Spinal cord (tissue), 10 donors: ENCODE measurements around the gene SLC46A1. TPM values are rescaled to one million over a fixed set of nuclear protein-coding genes. Genes with fewer than 3 reads are reported as not detected.

Source experiments
- DNase-seq, 6 donors: peaks; one replicate each; pipeline versions ENCODE4 v3.0.0 to v3.0.0-alpha.2; 2013 to 2015; ENCODE audit warnings: low spot score in 6 of 6, low read depth in 4 of 6
- H3K27ac ChIP-seq: one replicate; pipeline ENCODE4 v1.5.1; 2013; ENCODE audit warnings: low read depth, low read length, control low read depth
- H3K27me3 ChIP-seq: one replicate; pipeline ENCODE4 v1.6.1; 2013; ENCODE audit warnings: low read length; ENCODE audit not compliant: control insufficient read depth, insufficient read depth
- H3K36me3 ChIP-seq: one replicate; pipeline ENCODE4 v1.6.1; 2013; ENCODE audit warnings: low read length; ENCODE audit not compliant: control insufficient read depth, insufficient read depth
- H3K4me1 ChIP-seq: one replicate; pipeline ENCODE4 v1.6.1; 2013; ENCODE audit warnings: low read length; ENCODE audit not compliant: control insufficient read depth, insufficient read depth
- H3K4me3 ChIP-seq: one replicate; pipeline ENCODE4 v1.5.1; 2013; ENCODE audit warnings: low read depth, low read length, control low read depth
- H3K9me3 ChIP-seq: one replicate; pipeline ENCODE4 v1.6.1; 2013; ENCODE audit warnings: low read length; ENCODE audit not compliant: control insufficient read depth, insufficient read depth
- WGBS: methylation state at CpG from one replicate; pipeline ENCODE4 v1.1.5; 2013; ENCODE audit warnings: missing lambda C conversion rate; ENCODE audit not compliant: insufficient coverage; 5-methylcytosine and 5-hydroxymethylcytosine counted together
- polyA plus RNA-seq, 2 donors: library from polyadenylated mRNA; unstranded; fragments of 120-200 nt; gene quantifications; one replicate each; pipeline ENCODE4 v1.2.1, GENCODE V29; 2013; ENCODE audit not compliant: insufficient read length in 2 of 2
- total RNA-seq, 2 donors: library from RNA; depleted of rRNA in 1 of 2; stranded (reverse); fragments of 120-200 nt in 1 of 2; fragments of >200 nt in 1 of 2; gene quantifications; one replicate each; pipeline versions ENCODE4 v1.2.3 to v1.2.4, GENCODE V29; 2013 to 2014
- donor health status: healthy.

SLC46A1 gene
- total and polyA plus RNA-seq, 4 donors: 10.2 to 32.5 (median 22.0) TPM

DNA sequence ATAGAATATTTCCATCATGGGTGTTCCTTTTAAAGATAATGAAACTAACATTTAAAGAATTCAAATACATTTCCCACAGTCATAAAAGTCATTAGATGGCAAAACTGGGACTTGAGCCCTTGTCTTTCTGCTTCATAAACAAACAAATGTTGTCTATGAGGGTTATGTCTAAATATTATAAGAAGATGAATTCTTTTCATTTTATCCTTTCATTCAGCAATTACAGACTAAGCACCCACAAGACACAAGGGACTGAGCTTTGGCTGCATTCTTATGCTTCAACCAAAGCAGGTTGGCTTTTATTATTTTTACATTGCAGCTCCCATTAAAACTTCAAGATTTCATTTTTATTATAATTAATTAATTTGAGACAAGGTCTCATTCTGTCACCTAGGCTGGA lies 19.6 kb downstream of the SLC46A1 start:
- Histone ChIP-seq H3K9me3 (no peaks in the 10 kb centered on the region), H3K36me3 (peaks cover 59% of the 10 kb centered on the region), H3K27ac (no peak overlapping the region), H3K27me3 (no peaks in the 10 kb centered on the region), H3K4me1 (peaks cover 16% of the 10 kb centered on the region), H3K4me3 (no peak overlapping the region)
- DNase-seq: peak in 1 of 6 donors; percentile 65

- H3K4me3 ChIP-seq: no peak overlapping the region
- H3K27me3 ChIP-seq: no peaks in the 10 kb centered on the region
- peaks cover 23% of the 10 kb centered on the region for H3K4me1 ChIP-seq
- H3K9me3 ChIP-seq: no peaks in the 10 kb centered on the region
- H3K27ac ChIP-seq: no peak overlapping the region
- no peak for DNase-seq
- 92% methylated on average over 2 of the region's 8 CpGs for WGBS
- H3K36me3 ChIP-seq: peaks cover 54% of the 10 kb centered on the region
Observed at GRCh38 chr17:28385406-28385805, 20.6 kb downstream of the SLC46A1 start.

DNA sequence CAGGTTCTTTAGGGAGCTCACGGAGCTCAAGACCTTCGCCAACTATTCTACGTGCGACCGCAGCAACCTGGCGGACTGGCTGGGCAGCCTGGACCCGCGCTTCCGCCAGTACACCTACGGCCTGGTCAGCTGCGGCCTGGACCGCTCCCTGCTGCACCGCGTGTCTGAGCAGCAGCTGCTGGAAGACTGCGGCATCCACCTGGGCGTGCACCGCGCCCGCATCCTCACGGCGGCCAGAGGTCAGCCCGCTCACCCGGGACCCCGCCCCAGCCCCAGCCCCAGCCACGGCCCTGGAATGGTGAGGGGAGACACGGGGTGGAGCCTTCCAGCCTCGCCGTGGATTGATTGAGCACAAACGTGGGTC lies 21.0 kb downstream of the SLC46A1 start:
- Histone ChIP-seq H3K36me3 (peaks cover 54% of the 10 kb centered on the region), H3K27ac (no peak overlapping the region), H3K27me3 (no peaks in the 10 kb centered on the region), H3K4me3 (peak overlapping the region; percentile 20), H3K4me1 (peaks cover 23% of the 10 kb centered on the region), H3K9me3 (no peaks in the 10 kb centered on the region)
- 49% methylated on average over 29 of the region's 29 CpGs for WGBS
- DNase-seq: no peak

GRCh38 chr17:28384281-28385036 lies 21.6 kb downstream of the SLC46A1 start:
- Histone ChIP-seq H3K27me3 (no peaks in the 10 kb centered on the region), H3K9me3 (no peaks in the 10 kb centered on the region), H3K4me1 (peaks cover 23% of the 10 kb centered on the region), H3K36me3 (peaks cover 49% of the 10 kb centered on the region), H3K27ac (no peak overlapping the region), H3K4me3 (peak overlapping the region; percentile 20)
- DNase-seq: no peak
- 37% methylated on average over 56 of the region's 56 CpGs for WGBS

DNA sequence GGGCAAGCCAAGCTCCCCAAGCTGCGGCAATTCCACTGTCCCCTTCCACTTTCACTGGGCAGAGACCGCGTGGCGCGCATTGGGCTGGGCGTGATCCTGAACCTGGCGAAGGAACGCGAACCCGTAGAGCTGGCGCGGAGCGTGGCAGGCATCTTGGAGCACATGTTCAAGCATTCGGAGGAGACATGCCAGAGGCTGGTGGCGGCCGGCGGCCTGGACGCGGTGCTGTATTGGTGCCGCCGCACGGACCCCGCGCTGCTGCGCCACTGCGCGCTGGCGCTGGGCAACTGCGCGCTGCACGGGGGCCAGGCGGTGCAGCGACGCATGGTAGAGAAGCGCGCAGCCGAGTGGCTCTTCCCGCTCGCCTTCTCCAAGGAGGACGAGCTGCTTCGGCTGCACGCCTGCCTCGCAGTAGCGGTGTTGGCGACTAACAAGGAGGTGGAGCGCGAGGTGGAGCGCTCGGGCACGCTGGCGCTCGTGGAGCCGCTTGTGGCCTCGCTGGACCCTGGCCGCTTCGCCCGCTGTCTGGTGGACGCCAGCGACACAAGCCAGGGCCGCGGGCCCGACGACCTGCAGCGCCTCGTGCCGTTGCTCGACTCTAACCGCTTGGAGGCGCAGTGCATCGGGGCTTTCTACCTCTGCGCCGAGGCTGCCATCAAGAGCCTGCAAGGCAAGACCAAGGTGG lies 24.7 kb downstream of the SLC46A1 start:
- H3K27me3 ChIP-seq: no peaks in the 10 kb centered on the region
- no peak overlapping the region for H3K27ac ChIP-seq
- peaks cover 29% of the 10 kb centered on the region for H3K36me3 ChIP-seq
- no peak overlapping the region for H3K4me3 ChIP-seq
- peak in 2 of 6 donors; percentile 63 to 81 for DNase-seq
- peaks cover 23% of the 10 kb centered on the region for H3K4me1 ChIP-seq
- H3K9me3 ChIP-seq: no peaks in the 10 kb centered on the region
- WGBS: 10% methylated on average over 72 of the region's 72 CpGs

DNA sequence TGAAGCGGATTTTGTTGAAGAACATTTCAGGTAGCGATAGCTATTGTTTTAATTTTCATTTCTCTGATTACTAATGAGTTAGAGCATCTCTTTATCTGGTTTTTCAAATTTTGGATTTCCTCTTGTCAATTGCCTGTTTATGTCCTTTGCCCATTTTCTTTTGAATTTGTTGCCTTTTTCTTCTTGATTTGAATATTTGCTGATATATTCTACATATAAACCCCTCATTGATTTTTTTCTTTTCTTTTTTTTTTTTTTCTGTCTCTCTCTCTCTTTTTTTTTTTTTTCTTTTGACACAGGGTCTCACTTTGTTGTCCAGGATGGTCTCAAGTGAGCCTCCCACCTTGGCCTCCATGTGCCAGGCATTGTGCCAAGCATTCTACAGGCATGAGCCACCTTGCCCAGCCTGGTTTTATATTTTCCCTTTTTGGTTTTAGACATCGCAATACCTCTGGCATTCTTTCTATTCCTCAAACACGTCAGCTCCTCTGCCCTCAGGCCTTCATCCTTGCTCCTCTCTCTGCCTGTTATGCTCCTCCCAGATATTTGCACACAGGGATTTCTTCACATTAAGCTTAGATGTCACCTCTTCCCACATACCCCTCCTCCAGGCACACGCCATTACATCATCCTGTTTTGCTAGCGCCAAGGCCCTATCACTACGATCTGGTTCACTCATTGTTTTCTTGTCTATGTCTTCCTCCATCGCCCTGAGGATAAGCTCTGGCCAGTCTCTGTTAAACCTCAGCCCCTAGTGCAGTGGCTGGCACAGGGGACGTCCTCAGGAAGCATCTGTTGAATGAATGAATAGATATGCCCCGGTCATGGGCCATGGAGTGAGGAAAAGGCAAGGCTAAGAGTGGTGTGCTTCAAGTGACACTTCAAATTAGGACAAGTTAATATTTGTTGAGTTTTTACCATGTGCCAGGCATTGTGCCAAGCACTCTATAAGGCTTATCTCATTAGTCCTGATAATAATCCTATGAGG lies 25.9 kb downstream of the SLC46A1 start:
- peaks cover 29% of the 10 kb centered on the region for H3K36me3 ChIP-seq
- H3K4me3 ChIP-seq: no peak overlapping the region
- H3K9me3 ChIP-seq: no peaks in the 10 kb centered on the region
- no peak for DNase-seq
- H3K27ac ChIP-seq: no peak overlapping the region
- WGBS: 84% methylated on average over 8 of the region's 10 CpGs
- H3K27me3 ChIP-seq: no peaks in the 10 kb centered on the region
- H3K4me1 ChIP-seq: peaks cover 23% of the 10 kb centered on the region

- no peak overlapping the region for H3K27ac ChIP-seq
- DNase-seq: no peak
- 69% methylated on average over 4 of the region's 6 CpGs for WGBS
- H3K4me1 ChIP-seq: peaks cover 34% of the 10 kb centered on the region
- no peaks in the 10 kb centered on the region for H3K9me3 ChIP-seq
- peak overlapping the region; percentile 48 for H3K4me3 ChIP-seq
- H3K36me3 ChIP-seq: peaks cover 28% of the 10 kb centered on the region
- no peaks in the 10 kb centered on the region for H3K27me3 ChIP-seq
Observed at GRCh38 chr17:28372945-28373274, 33.1 kb downstream of the SLC46A1 start.

DNA sequence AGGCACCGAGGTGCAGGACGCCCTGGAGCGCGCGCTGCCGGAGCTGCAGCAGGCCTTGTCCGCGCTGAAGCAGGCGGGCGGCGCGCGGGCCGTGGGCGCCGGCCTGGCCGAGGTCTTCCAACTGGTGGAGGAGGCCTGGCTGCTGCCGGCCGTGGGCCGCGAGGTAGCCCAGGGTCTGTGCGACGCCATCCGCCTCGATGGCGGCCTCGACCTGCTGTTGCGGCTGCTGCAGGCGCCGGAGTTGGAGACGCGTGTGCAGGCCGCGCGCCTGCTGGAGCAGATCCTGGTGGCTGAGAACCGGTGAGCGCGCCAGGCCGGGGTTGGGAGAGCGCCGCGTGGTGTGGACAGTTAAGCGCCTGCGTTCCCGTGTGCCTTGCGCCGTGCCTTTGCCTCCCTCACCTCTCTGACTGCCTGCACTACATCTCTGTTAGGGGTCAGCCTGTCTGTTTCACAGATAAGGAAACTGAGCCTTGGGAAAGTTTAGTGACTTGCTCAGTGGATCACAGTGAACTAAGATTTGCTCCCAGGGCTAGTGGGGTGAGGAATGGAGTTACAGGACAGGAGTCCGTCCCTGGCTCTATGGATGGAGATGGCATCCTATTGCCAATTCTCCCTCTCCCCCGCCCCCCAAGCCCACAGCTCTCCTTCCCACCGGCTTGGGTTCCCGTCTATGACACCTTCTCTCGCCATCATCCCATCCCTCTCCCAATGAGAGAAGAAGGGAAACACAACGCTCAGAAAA lies 33.6 kb downstream of the SLC46A1 start:
- peaks cover 34% of the 10 kb centered on the region for H3K4me1 ChIP-seq
- H3K36me3 ChIP-seq: peaks cover 31% of the 10 kb centered on the region
- H3K9me3 ChIP-seq: no peaks in the 10 kb centered on the region
- H3K27me3 ChIP-seq: no peaks in the 10 kb centered on the region
- no peak overlapping the region for H3K27ac ChIP-seq
- H3K4me3 ChIP-seq: peak overlapping the region; percentile 48
- DNase-seq: peak in 3 of 6 donors; percentile 25 to 70 (median 62)
- under 1% methylated on average over 48 of the region's 53 CpGs for WGBS
